K562 (cell line): ENCODE measurements around the gene UQCRFS1. TPM values are rescaled to one million over a fixed set of nuclear protein-coding genes. Genes with fewer than 3 reads are reported as not detected.

Experiments
- ATAC-seq: fragments of 200-7000 bp; cut with Tn5 transposase; 3 replicates; pipeline ENCODE4 v1.9.1; 2020; ENCODE audit warnings: moderate library complexity
- BruUV-seq: library from RNA; stranded (reverse); fragments of 400-500 nt; replicated peaks from 2 replicates; lab custom pipeline; 2021; lab: Mats Ljungman, UMichigan
- CTCF ChIA-PET: fragments of 300-600 bp; formaldehyde crosslinking; extraction: SDS; loops from one replicate; lab custom pipeline; 2021; ENCODE audit warnings: low intra/inter-chr PET ratio; lab: Yijun Ruan, JAX
- POLR2A ChIA-PET: fragments of 300-600, 350-650 bp; sonication (Branson Sonifier 250); formaldehyde crosslinking; extraction: SDS; loops from one replicate; lab custom pipeline; 2021; ENCODE audit warnings: antibody characterized with exemption, inconsistent platforms; lab: Yijun Ruan, JAX
- DNase-seq, 4 experiments: peaks; one replicate each; pipeline versions ENCODE4 v3.0.0 to v3.0.0-alpha.2; 2011 to 2018; ENCODE audit warnings: low spot score in 3 of 4, mixed read lengths in 3 of 4; ENCODE audit errors: extremely low read depth in 1 of 4
- FAIRE-seq: peaks from 2 replicates; lab custom pipeline; 2011; peaks lifted over from hg19 to GRCh38; lab: Jason Lieb, UNC
- H2AFZ ChIP-seq: 2 replicates; pipeline ENCODE4 v1.6.0; 2011; ENCODE audit warnings: low read depth, low read length, control low read depth, inconsistent platforms
- H3K27ac ChIP-seq: fragments of 200-600 bp; 3 replicates; pipeline ENCODE4 v1.8.0; 2011; ENCODE audit warnings: low read depth, mild to moderate bottlenecking, control low read depth, inconsistent platforms, low read length, moderate library complexity, mixed read lengths; ENCODE audit errors: extremely low read depth
- H3K27me3 ChIP-seq, 2 experiments: fragments of 300-600 bp in 1 of 2; 2 replicates in 1 of 2; 3 replicates in 1 of 2; pipeline versions ENCODE4 v1.6.0 to v1.8.0; 2011; ENCODE audit warnings: inconsistent platforms in 2 of 2, low read length in 2 of 2, mild to moderate bottlenecking in 1 of 2, mixed read lengths in 1 of 2, moderate library complexity in 1 of 2; ENCODE audit not compliant: control insufficient read depth in 2 of 2, insufficient read depth in 2 of 2
- H3K36me3 ChIP-seq: fragments of 300-600 bp; 3 replicates; pipeline ENCODE4 v1.8.0; 2011; ENCODE audit warnings: mild to moderate bottlenecking, low read length, inconsistent platforms; ENCODE audit not compliant: control insufficient read depth, insufficient read depth
- H3K4me1 ChIP-seq, 2 experiments: fragments of 200-600 bp in 1 of 2; replicated peaks in 1 of 2; 2 replicates in 1 of 2; 3 replicates in 1 of 2; pipeline versions ENCODE4 v1.5.1 to v1.8.0; 2011; ENCODE audit warnings: inconsistent platforms in 2 of 2, low read length in 2 of 2, mild to moderate bottlenecking in 1 of 2, mixed read lengths in 1 of 2, moderate library complexity in 1 of 2; ENCODE audit not compliant: control insufficient read depth in 2 of 2, insufficient read depth in 2 of 2
- H3K4me2 ChIP-seq: 2 replicates; pipeline ENCODE4 v1.6.1; 2011; ENCODE audit warnings: low read length, control low read depth, inconsistent platforms, mixed read lengths; ENCODE audit not compliant: insufficient read depth
- H3K4me3 ChIP-seq: fragments of 200-600 bp; sonication (generic), shearing (Covaris generic); 2 replicates; pipeline ENCODE4 v1.5.1; 2016; ENCODE audit warnings: control low read depth, inconsistent platforms
- H3K79me2 ChIP-seq: fragments of 200-600 bp; 3 replicates; pipeline ENCODE4 v1.8.0; 2011; ENCODE audit warnings: low read length, inconsistent platforms; ENCODE audit not compliant: control insufficient read depth, insufficient read depth
- H3K9ac ChIP-seq, 2 experiments: 2 replicates each; pipeline versions ENCODE4 v1.6.0 to v1.6.1; 2011; ENCODE audit warnings: low read depth in 2 of 2, low read length in 2 of 2, control low read depth in 1 of 2, inconsistent platforms in 1 of 2, mild to moderate bottlenecking in 1 of 2, mixed read lengths in 1 of 2; ENCODE audit not compliant: insufficient read depth in 1 of 2
- H3K9me1 ChIP-seq: one replicate; pipeline ENCODE4 v1.6.0; 2011; ENCODE audit warnings: inconsistent platforms, mild to moderate bottlenecking, low read length, moderate library complexity; ENCODE audit not compliant: control insufficient read depth, insufficient read depth
- H3K9me3 ChIP-seq: replicated peaks from 2 replicates; pipeline ENCODE4 v1.5.1; 2011; ENCODE audit warnings: low read depth, low read length, inconsistent platforms; ENCODE audit not compliant: control insufficient read depth, insufficient read depth
- H4K20me1 ChIP-seq: replicated peaks from 2 replicates; pipeline ENCODE4 v1.6.1; 2011; ENCODE audit warnings: low read length, inconsistent platforms, mixed read lengths; ENCODE audit not compliant: control insufficient read depth, insufficient read depth
- ELF4 ChIP-seq: fragments of 450-650 bp; formaldehyde crosslinking; IDR thresholded peaks from 2 replicates; pipeline ENCODE4 v1.4.0; 2022; ENCODE audit warnings: missing genetic modification characterization
- FOXA1 ChIP-seq: fragments of 450-650 bp; IDR thresholded peaks from 2 replicates; pipeline ENCODE4 v1.6.1; 2016; ENCODE audit warnings: mild to moderate bottlenecking, borderline replicate concordance
- KDM1A ChIP-seq, 2 experiments: fragments of 450-650 bp; IDR thresholded peaks; 2 replicates each; pipeline ENCODE4 v1.6.1; 2016; ENCODE audit warnings: mild to moderate bottlenecking in 2 of 2
- NFATC3 ChIP-seq: fragments of 450-650 bp; IDR thresholded peaks from 2 replicates; pipeline ENCODE4 v1.6.1; 2017; ENCODE audit warnings: mild to moderate bottlenecking
- PHB2 ChIP-seq: fragments of 450-650 bp; IDR thresholded peaks from 2 replicates; pipeline ENCODE4 v1.6.1; 2017; ENCODE audit warnings: low read depth
- PHF21A ChIP-seq: fragments of 450-650 bp; IDR thresholded peaks from 2 replicates; pipeline ENCODE4 v1.6.1; 2017; ENCODE audit warnings: low read depth, borderline replicate concordance
- SAFB ChIP-seq: fragments of 200-400 bp; formaldehyde crosslinking; IDR thresholded peaks from 2 replicates; pipeline ENCODE4 v1.6.1; 2017; ENCODE audit warnings: low read depth, low read length, borderline replicate concordance
- ZNF121 ChIP-seq: sonication (generic); formaldehyde crosslinking; conservative IDR thresholded peaks from 2 replicates; pipeline ENCODE4 v1.8.0; 2022; ENCODE audit warnings: missing genetic modification reagents
- ZNF24 ChIP-seq: fragments of 450-650 bp; IDR thresholded peaks from 2 replicates; pipeline ENCODE4 v1.6.1; 2016
- WGBS: fragments of 100-300 bp; shearing (Covaris generic); methylation state at CpG from one replicate; pipeline ENCODE4 v1.1.6; 2016; ENCODE audit warnings: low coverage, mixed read lengths; ENCODE audit not compliant: insufficient coverage; ENCODE audit errors: missing lambda C conversion rate; 5-methylcytosine and 5-hydroxymethylcytosine counted together
- in situ Hi-C: fragments of 300-500 bp; cut with MboI; formaldehyde crosslinking; loops from 4 replicates; pipeline ENCODE4 v1.15.0; 2018; ENCODE audit warnings: inconsistent platforms, mixed read lengths
- intact Hi-C: fragments of 100-400 bp; cut with micrococcal nuclease; formaldehyde crosslinking; loops from 2 replicates; pipeline ENCODE4 v1.14.2; 2022
- polyA plus RNA-seq, 8 experiments: library from polyadenylated mRNA; depleted of rRNA in 4 of 8; stranded (reverse) in 5 of 8; unstranded in 3 of 8; fragments of >200 nt; fragmentation: Nextera tagmentation in 2 of 8; fragmentation: Illumina TruSeq in 1 of 8; extraction: Ambion mirVana in 2 of 8; extraction: Trizol in 1 of 8; gene quantifications; 2 replicates each; pipeline versions ENCODE4 v1.2.1 to v1.2.3, GENCODE V29; 2011 to 2014; ENCODE audit warnings: inconsistent platforms in 1 of 8, missing spikeins in 1 of 8
- total RNA-seq, 7 experiments: library from RNA; depleted of rRNA in 6 of 7; stranded (reverse); fragments of >200 nt in 6 of 7; fragmentation: Illumina TruSeq in 2 of 7; extraction: Trizol in 2 of 7; gene quantifications; 2 replicates each; pipeline versions ENCODE4 v1.2.1 to v1.2.3, GENCODE V29; 2011 to 2021; ENCODE audit warnings: low replicate concordance in 1 of 7
- TF ChIP-seq, protein P1 (sequence below): sonication (generic); formaldehyde crosslinking; IDR thresholded peaks from 2 replicates; pipeline ENCODE4 v1.8.0; 2022; ENCODE audit warnings: mild to moderate bottlenecking, missing genetic modification reagents, borderline replicate concordance
- TF ChIP-seq, protein P2 (sequence below): fragments of 450-650 bp; IDR thresholded peaks from 2 replicates; pipeline ENCODE4 v1.6.1; 2014; ENCODE audit warnings: low read depth, mild to moderate bottlenecking, moderate library complexity, borderline replicate concordance
- TF ChIP-seq, protein P3 (sequence below), 2 experiments: IDR thresholded peaks; 2 replicates each; pipeline ENCODE4 v1.6.1; 2011; ENCODE audit warnings: borderline replicate concordance in 1 of 2, control low read depth in 1 of 2, low read depth in 1 of 2, low read length in 1 of 2, mild to moderate bottlenecking in 1 of 2, mixed read lengths in 1 of 2, moderate library complexity in 1 of 2; ENCODE audit not compliant: insufficient read depth in 1 of 2, insufficient read length in 1 of 2, poor library complexity in 1 of 2, severe bottlenecking in 1 of 2; ENCODE audit errors: extremely low read depth in 1 of 2

The UQCRFS1 gene
- total and polyA plus RNA-seq, 9 of the 15 experiments (the other 6 are each of a cell fraction or from before 2014, with no cell fraction given): 10.8 to 110 (median 64.7) TPM

DNA sequence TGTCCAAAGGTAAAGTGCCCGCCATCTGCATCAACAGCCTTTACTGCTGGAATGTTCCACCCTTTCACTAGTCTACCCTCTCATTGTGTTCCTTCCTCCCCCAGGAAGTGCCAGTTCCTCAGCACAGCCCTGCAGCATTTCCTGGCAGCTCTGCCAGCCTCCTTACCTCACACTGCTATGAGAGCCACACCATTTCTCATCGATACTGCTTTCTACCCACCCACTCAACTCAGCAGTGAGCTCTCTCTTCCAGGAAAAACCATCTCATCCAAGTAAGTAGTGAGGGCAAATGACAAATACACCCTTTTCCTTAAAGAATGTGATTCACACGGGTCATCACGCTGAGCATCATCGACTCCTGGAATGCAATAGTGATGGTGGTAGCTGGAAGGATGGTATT is 19.8 kb downstream of the UQCRFS1 start:
- Histone ChIP-seq H3K27me3 (peaks cover 22 to 24% of the 10 kb centered on the region in 2 experiments; a peak in 4 of 5 replicates), H3K4me1 (no peaks in the 10 kb centered on the region), H3K79me2 (no peaks in the 10 kb centered on the region), H3K27ac (no peak overlapping the region), H4K20me1 (no peaks in the 10 kb centered on the region), H2AFZ (no peak overlapping the region), H3K9me3 (no peaks in the 10 kb centered on the region; the same call in 1 of the 2 replicates), H3K4me3 (no peak overlapping the region), H3K4me2 (no peak overlapping the region), H3K9me1 (no peaks in the 10 kb centered on the region), H3K36me3 (no peaks in the 10 kb centered on the region), H3K9ac (no peak overlapping the region)
- no TSS peak for BruUV-seq
- intact Hi-C loops: no loop called here
- FAIRE-seq (no peak), DNase-seq (no peak), ATAC-seq (no peak)
- ChIA-PET CTCF (no interaction called here), POLR2A (interaction anchor here (2.3 kb wide), 1 partner anchor 9 kb away, joined by 6 read pairs; no protein-coding TSS in a partner anchor)
- TF ChIP-seq SAFB (no peak), ELF4 (no peak), KDM1A (IDR thresholded peaks at IDR 0.05) (no peak), ZNF24 (no peak), NFATC3 (no peak), PHB2 (no peak), ZNF121 (no peak), FOXA1 (no peak), PHF21A (no peak)
- TF ChIP-seq, protein P1, sequence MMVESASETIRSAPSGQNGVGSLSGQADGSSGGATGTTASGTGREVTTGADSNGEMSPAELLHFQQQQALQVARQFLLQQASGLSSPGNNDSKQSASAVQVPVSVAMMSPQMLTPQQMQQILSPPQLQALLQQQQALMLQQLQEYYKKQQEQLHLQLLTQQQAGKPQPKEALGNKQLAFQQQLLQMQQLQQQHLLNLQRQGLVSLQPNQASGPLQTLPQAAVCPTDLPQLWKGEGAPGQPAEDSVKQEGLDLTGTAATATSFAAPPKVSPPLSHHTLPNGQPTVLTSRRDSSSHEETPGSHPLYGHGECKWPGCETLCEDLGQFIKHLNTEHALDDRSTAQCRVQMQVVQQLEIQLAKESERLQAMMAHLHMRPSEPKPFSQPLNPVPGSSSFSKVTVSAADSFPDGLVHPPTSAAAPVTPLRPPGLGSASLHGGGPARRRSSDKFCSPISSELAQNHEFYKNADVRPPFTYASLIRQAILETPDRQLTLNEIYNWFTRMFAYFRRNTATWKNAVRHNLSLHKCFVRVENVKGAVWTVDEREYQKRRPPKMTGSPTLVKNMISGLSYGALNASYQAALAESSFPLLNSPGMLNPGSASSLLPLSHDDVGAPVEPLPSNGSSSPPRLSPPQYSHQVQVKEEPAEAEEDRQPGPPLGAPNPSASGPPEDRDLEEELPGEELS (CRISPR knock-in tag): no peak
- TF ChIP-seq, protein P2, sequence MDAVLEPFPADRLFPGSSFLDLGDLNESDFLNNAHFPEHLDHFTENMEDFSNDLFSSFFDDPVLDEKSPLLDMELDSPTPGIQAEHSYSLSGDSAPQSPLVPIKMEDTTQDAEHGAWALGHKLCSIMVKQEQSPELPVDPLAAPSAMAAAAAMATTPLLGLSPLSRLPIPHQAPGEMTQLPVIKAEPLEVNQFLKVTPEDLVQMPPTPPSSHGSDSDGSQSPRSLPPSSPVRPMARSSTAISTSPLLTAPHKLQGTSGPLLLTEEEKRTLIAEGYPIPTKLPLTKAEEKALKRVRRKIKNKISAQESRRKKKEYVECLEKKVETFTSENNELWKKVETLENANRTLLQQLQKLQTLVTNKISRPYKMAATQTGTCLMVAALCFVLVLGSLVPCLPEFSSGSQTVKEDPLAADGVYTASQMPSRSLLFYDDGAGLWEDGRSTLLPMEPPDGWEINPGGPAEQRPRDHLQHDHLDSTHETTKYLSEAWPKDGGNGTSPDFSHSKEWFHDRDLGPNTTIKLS: no peak
- TF ChIP-seq, protein P3, sequence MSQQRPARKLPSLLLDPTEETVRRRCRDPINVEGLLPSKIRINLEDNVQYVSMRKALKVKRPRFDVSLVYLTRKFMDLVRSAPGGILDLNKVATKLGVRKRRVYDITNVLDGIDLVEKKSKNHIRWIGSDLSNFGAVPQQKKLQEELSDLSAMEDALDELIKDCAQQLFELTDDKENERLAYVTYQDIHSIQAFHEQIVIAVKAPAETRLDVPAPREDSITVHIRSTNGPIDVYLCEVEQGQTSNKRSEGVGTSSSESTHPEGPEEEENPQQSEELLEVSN (IDR thresholded peaks at IDR 0.05; ENCODE audit: borderline replicate concordance in 1 of 2, extremely low read depth in 1 of 2, insufficient read depth in 1 of 2, insufficient read length in 1 of 2, low read depth in 1 of 2, low read length in 1 of 2, poor library complexity in 1 of 2, severe bottlenecking in 1 of 2): no peak
- WGBS: 0% methylated on average over 5 of the region's 5 CpGs
- in situ Hi-C loops: no loop called here
